GM12892 (cell line): Measurements from ENCODE around the gene POLR2A.

Experiments used
- POLR2A ChIP-seq: IDR thresholded peaks from 2 replicates; pipeline ENCODE4 v1.6.1; 2011; ENCODE audit warnings: low read depth, low read length, control low read depth
- POLR2AphosphoS5 ChIP-seq: IDR thresholded peaks from 2 replicates; pipeline ENCODE4 v1.6.1; 2011; ENCODE audit warnings: low read depth, low read length, control low read depth
- TAF1 ChIP-seq: IDR thresholded peaks from 2 replicates; pipeline ENCODE4 v1.6.1; 2011; ENCODE audit warnings: low read depth, mild to moderate bottlenecking, control low read depth, low read length, borderline replicate concordance

DNA sequence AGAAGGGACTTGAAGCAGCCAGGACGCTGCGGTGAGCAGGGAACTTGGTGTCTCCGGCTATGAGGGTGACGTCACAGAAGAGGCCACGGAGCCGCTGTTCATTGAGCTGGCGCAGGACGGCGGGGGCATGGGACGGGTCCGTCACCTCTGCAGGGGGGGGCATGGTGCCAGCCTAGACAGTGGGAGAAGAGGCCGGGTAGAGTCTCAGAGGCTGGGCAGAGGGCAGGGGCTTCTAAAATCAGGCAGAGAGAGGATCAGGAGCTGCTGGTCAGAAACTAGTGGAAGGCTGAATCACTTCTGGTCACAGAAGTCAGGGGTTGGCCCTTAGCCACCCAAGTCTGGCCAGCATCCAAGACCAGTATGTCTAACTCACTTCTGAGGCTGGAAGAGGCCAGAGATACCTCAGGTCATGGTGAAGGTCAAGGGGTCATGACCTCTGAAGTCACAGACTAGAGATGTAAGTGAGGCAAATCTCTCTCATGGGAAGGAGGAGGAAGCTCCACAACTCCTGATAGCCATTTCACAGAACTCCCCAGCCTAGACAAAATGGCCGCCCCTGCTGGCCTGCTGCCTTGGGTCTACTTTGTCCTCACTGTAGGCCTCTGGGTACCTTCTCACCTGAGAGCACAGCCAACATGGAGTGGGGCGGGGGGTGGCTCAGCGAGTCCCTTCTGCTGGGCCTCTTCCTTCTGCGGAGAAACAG, 17.4 kb upstream of the POLR2A start:
- TF ChIP-seq TAF1, result no peak
- no peak for TF ChIP-seq POLR2AphosphoS5
- no peak for TF ChIP-seq POLR2A
